ENCODE data around the gene USP6. TPM values are rescaled to one million over a fixed set of nuclear protein-coding genes. Genes with fewer than 3 reads are reported as not detected.

USP6 gene
- total and polyA plus RNA-seq, 2 of the 4 experiments (the other 2 are of a cell fraction), result 0.02 TPM; not detected in 1

GRCh38 chr17:5069724-5070123, 46.1 kb upstream of the USP6 start:
- Histone ChIP-seq H2BK20ac (ENCODE audit: low read depth, low read length) (no peak overlapping the region), H4K91ac (ENCODE audit: insufficient read depth, low read depth, low read length) (no peak overlapping the region), H3K4ac (ENCODE audit: low read depth, low read length) (no peak overlapping the region), H3K27ac (ENCODE audit: insufficient read depth, low read length) (no peak overlapping the region), H4K8ac (ENCODE audit: low read depth in 2 of 2, low read length in 2 of 2) (no peak overlapping the region), H3K23ac (ENCODE audit: low read depth, low read length) (no peak overlapping the region), H4K5ac (ENCODE audit: low read depth, low read length) (no peak overlapping the region), H2AK5ac (ENCODE audit: low read depth, low read length) (no peak overlapping the region), H3K56ac (ENCODE audit: extremely low read depth, insufficient read depth, low read length) (no peak overlapping the region), H3K4me2 (ENCODE audit: low read depth, low read length) (no peak overlapping the region), H2AFZ (replicated peaks; ENCODE audit: low read length, poor library complexity) (no peak overlapping the region), H2BK5ac (ENCODE audit: low read depth, low read length, poor library complexity, severe bottlenecking) (no peak overlapping the region), H3K18ac (ENCODE audit: low read depth, low read length) (no peak overlapping the region), H3K4me3 (ENCODE audit: insufficient read depth, low read depth, low read length) (no peak overlapping the region), H2BK15ac (ENCODE audit: low read depth, low read length) (no peak overlapping the region), H3K79me1 (ENCODE audit: low read depth in 1 of 2, low read length in 2 of 2) (no peaks in the 10 kb centered on the region), H3K9me1 (ENCODE audit: insufficient read depth, low read length) (no peaks in the 10 kb centered on the region), H3K9ac (ENCODE audit: low read depth, low read length) (no peak overlapping the region), H3K27me3 (ENCODE audit: control insufficient read depth, insufficient read depth, low read length) (peaks cover 13% of the 10 kb centered on the region), H3K36me3 (ENCODE audit: control insufficient read depth, insufficient read depth, low read length) (no peaks in the 10 kb centered on the region), H4K20me1 (ENCODE audit: insufficient read depth, low read length) (no peaks in the 10 kb centered on the region), H2AK9ac (replicated peaks; ENCODE audit: low read depth, low read length, poor library complexity) (peak overlapping the region; percentile 28), H2BK120ac (ENCODE audit: low read depth, low read length) (no peak overlapping the region), H3K14ac (replicated peaks; ENCODE audit: low read depth, low read length) (no peak overlapping the region), H3K9me3 (ENCODE audit: control insufficient read depth, insufficient read depth, low read length) (no peaks in the 10 kb centered on the region), H3K4me1 (ENCODE audit: control insufficient read depth, insufficient read depth, low read length) (no peaks in the 10 kb centered on the region)
- dilution Hi-C loops (cut with HindIII; ENCODE audit: low sequenced_read_pairs, unreplicated experiment), result no loop called here
- BruUV-seq (replicated peaks), result no TSS peak
- intact Hi-C loops (cut with micrococcal nuclease), result no loop called here
- 92% methylated on average over 3 of the region's 4 CpGs; no CpG with 5 or more reads in 1 of the 2 experiments for WGBS, 2 experiments (ENCODE audit: extremely low coverage in 2 of 2, insufficient read length in 1 of 2)
- in situ Hi-C loops (cut with MboI; ENCODE audit: low sequenced_read_pairs), result no loop called here
- DNase-seq (peak; percentile 16), ATAC-seq (ENCODE audit: low read depth) (no peak)
- TF ChIP-seq RCOR1 (IDR thresholded peaks at IDR 0.05; ENCODE audit: insufficient replicate concordance, low read length), result no peak
- TF ChIP-seq BHLHE40 (IDR thresholded peaks at IDR 0.05; ENCODE audit: low read depth, low read length), result no peak
- TF ChIP-seq SMC3 (IDR thresholded peaks at IDR 0.05; ENCODE audit: low read depth, low read length), result no peak
- TF ChIP-seq ELK1 (IDR thresholded peaks at IDR 0.05; ENCODE audit: borderline replicate concordance, low read depth, low read length), result no peak
- TF ChIP-seq CTCF (conservative IDR thresholded peaks at IDR 0.05; ENCODE audit: low read depth, low read length), result no peak
- TF ChIP-seq FOS (IDR thresholded peaks at IDR 0.05; ENCODE audit: low read depth, low read length), result no peak
- TF ChIP-seq RFX5 (IDR thresholded peaks at IDR 0.05; ENCODE audit: low read depth, low read length), result no peak
- no peak for TF ChIP-seq MAZ (IDR thresholded peaks at IDR 0.05; ENCODE audit: borderline replicate concordance, low read depth, low read length)
- TF ChIP-seq MXI1 (IDR thresholded peaks at IDR 0.05; ENCODE audit: borderline replicate concordance, low read depth, low read length), result no peak
- TF ChIP-seq CEBPB (IDR thresholded peaks at IDR 0.05; ENCODE audit: low read depth, low read length), result no peak
- no peak for TF ChIP-seq POLR2A (IDR thresholded peaks at IDR 0.05; ENCODE audit: low read depth, low read length)
- TF ChIP-seq NFE2L2 (IDR thresholded peaks at IDR 0.05; ENCODE audit: low read depth, low read length), result no peak
- no peak for TF ChIP-seq USF2 (IDR thresholded peaks at IDR 0.05; ENCODE audit: low read depth, low read length)
- no peak for TF ChIP-seq MAFK (IDR thresholded peaks at IDR 0.05; ENCODE audit: low read depth, low read length)
- no peak for TF ChIP-seq RAD21 (IDR thresholded peaks at IDR 0.05; ENCODE audit: low read length)
- no peak for TF ChIP-seq CHD1 (IDR thresholded peaks at IDR 0.05; ENCODE audit: low read depth, low read length)
- CTCF ChIA-PET, result no interaction called here
- POLR2A ChIA-PET (ENCODE audit: unreplicated experiment), result no interaction called here

All from IMR-90 (cell line).